GM18507 (cell line): Measurements from ENCODE around the gene KIFC1.
"Not testable (repeated sequence)": the region's sequence is repeated elsewhere in the genome, so short reads cannot be mapped to it uniquely, and the experiment has no call there.

Experiments
- DNase-seq: peaks from one replicate; pipeline ENCODE4 v3.0.0; 2011; ENCODE audit warnings: low read depth; ENCODE audit not compliant: insufficient read length; ENCODE audit errors: extremely low spot score
- FAIRE-seq: peaks from 2 replicates; lab custom pipeline; 2011; peaks lifted over from hg19 to GRCh38; lab: Jason Lieb, UNC

KIFC1 gene

GRCh38 chr6:33372526-33373123 lies 19.0 kb upstream of the KIFC1 start:
- DNase-seq (no peak), FAIRE-seq (no peak)

- DNase-seq = no peak
These were observed 17.4 kb upstream of the KIFC1 start for GRCh38 chr6:33373960-33374910.

GRCh38 chr6:33375143-33375671 lies 16.4 kb upstream of the KIFC1 start:
- no peak for DNase-seq
- no peak for FAIRE-seq

More at GRCh38 chr6:33373960-33374910, 17.4 kb upstream of the KIFC1 start:
- FAIRE-seq = no peak

- FAIRE-seq (no peak), DNase-seq (no peak)
These were observed 14.5 kb upstream of the KIFC1 start for GRCh38 chr6:33377171-33377570.

- not testable (repeated sequence) for FAIRE-seq, DNase-seq
These were observed 12.4 kb upstream of the KIFC1 start for GRCh38 chr6:33379184-33379583.

- no peak for DNase-seq
- no peak for FAIRE-seq
These were observed 11.2 kb upstream of the KIFC1 start for GRCh38 chr6:33380272-33380981.

GRCh38 chr6:33383427-33384185 lies 8.0 kb upstream of the KIFC1 start:
- DNase-seq (no peak), FAIRE-seq (no peak)

GRCh38 chr6:33384581-33385020 lies 7.0 kb upstream of the KIFC1 start:
- DNase-seq = no peak
- no peak for FAIRE-seq

- DNase-seq (no peak), FAIRE-seq (no peak)
These were observed 1.4 kb upstream of the KIFC1 start for GRCh38 chr6:33390173-33390572.

- FAIRE-seq (no peak), DNase-seq (no peak)
These were observed 801 bp upstream of the KIFC1 start for GRCh38 chr6:33390767-33391277.

GRCh38 chr6:33391922-33392594 lies 435 bp downstream of the KIFC1 start:
- DNase-seq = no peak
- FAIRE-seq = no peak

GRCh38 chr6:33392595-33392948 lies 949 bp downstream of the KIFC1 start:
- FAIRE-seq (peak; percentile 24), DNase-seq (no peak)

- FAIRE-seq (no peak), DNase-seq (no peak)
These were observed 1.4 kb downstream of the KIFC1 start for GRCh38 chr6:33392979-33393378.

- no peak for FAIRE-seq
These were observed 5.9 kb downstream of the KIFC1 start for GRCh38 chr6:33397541-33397940.

GRCh38 chr6:33398601-33399000 lies 7.0 kb downstream of the KIFC1 start:
- FAIRE-seq, DNase-seq: not testable (repeated sequence)

More at GRCh38 chr6:33397541-33397940, 5.9 kb downstream of the KIFC1 start:
- no peak for DNase-seq

GRCh38 chr6:33399881-33400280 lies 8.3 kb downstream of the KIFC1 start:
- not testable (repeated sequence) for FAIRE-seq

GRCh38 chr6:33404884-33405283 lies 13.3 kb downstream of the KIFC1 start:
- DNase-seq = no peak
- no peak for FAIRE-seq

More at GRCh38 chr6:33399881-33400280, 8.3 kb downstream of the KIFC1 start:
- not testable (repeated sequence) for DNase-seq

GRCh38 chr6:33405386-33405940 lies 13.8 kb downstream of the KIFC1 start:
- no peak for DNase-seq
- no peak for FAIRE-seq
